KMS-11 (cell line): ENCODE measurements around the gene MS4A10.

Experiments
- H2AFZ ChIP-seq: fragments of 200-600 bp; sonication (generic); 2 replicates; pipeline ENCODE4 v1.6.1; 2016; ENCODE audit warnings: antibody characterized with exemption, mixed run types, low read depth
- H3K27ac ChIP-seq: fragments of 200-600 bp; sonication (generic); 2 replicates; pipeline ENCODE4 v1.6.1; 2016; ENCODE audit warnings: mild to moderate bottlenecking, mixed run types
- H3K27me3 ChIP-seq: fragments of 200-600 bp; sonication (generic); 2 replicates; pipeline ENCODE4 v1.6.1; 2017; ENCODE audit warnings: mild to moderate bottlenecking, low read depth, mixed run types, moderate library complexity; ENCODE audit not compliant: insufficient read depth
- H3K36me3 ChIP-seq: fragments of 200-600 bp; sonication (generic); 2 replicates; pipeline ENCODE4 v1.6.1; 2017; ENCODE audit warnings: mild to moderate bottlenecking, mixed run types; ENCODE audit not compliant: insufficient read depth
- H3K4me1 ChIP-seq: fragments of 200-600 bp; sonication (generic); 2 replicates; pipeline ENCODE4 v1.6.1; 2016; ENCODE audit warnings: mild to moderate bottlenecking, low read depth, mixed run types; ENCODE audit not compliant: poor library complexity, severe bottlenecking
- H3K4me2 ChIP-seq: fragments of 200-600 bp; sonication (generic); 2 replicates; pipeline ENCODE4 v1.7.0; 2016; ENCODE audit warnings: mild to moderate bottlenecking, mixed run types
- H3K4me3 ChIP-seq: fragments of 200-600 bp; sonication (generic); IDR thresholded peaks from 2 replicates; pipeline ENCODE4 v1.6.1; 2017; ENCODE audit warnings: low read depth, low read length, mixed read lengths; ENCODE audit not compliant: insufficient read depth
- H3K79me2 ChIP-seq: fragments of 200-600 bp; sonication (generic); 2 replicates; pipeline ENCODE4 v1.6.1; 2016; ENCODE audit warnings: low read depth, mixed run types; ENCODE audit not compliant: insufficient read depth
- H3K9ac ChIP-seq: fragments of 200-600 bp; sonication (generic); 2 replicates; pipeline ENCODE4 v1.6.1; 2016; ENCODE audit warnings: mild to moderate bottlenecking, mixed run types
- H4K20me1 ChIP-seq: fragments of 200-600 bp; sonication (generic); 2 replicates; pipeline ENCODE4 v1.6.1; 2016; ENCODE audit warnings: mild to moderate bottlenecking, mixed run types; ENCODE audit not compliant: insufficient read depth
- CTCF ChIP-seq: fragments of 200-600 bp; sonication (generic); conservative IDR thresholded peaks from 2 replicates; pipeline ENCODE4 v1.6.1; 2017; ENCODE audit warnings: low read depth, mild to moderate bottlenecking, antibody characterized with exemption, low read length, moderate library complexity, mixed read lengths

MS4A10 gene

GRCh38 chr11:60786811-60787567 is 1.9 kb downstream of the MS4A10 start:
- no peak overlapping the region for H3K27ac ChIP-seq
- H3K4me2 ChIP-seq = no peak overlapping the region
- H3K9ac ChIP-seq = no peak overlapping the region

GRCh38 chr11:60788401-60789125 is 3.4 kb downstream of the MS4A10 start:
- no peaks in the 10 kb centered on the region for H3K79me2 ChIP-seq
- no peak overlapping the region for H3K4me2 ChIP-seq
- H3K9ac ChIP-seq = no peak overlapping the region
- H3K27ac ChIP-seq = no peak overlapping the region
- H3K4me3 ChIP-seq = no peak overlapping the region
- no peaks in the 10 kb centered on the region for H3K4me1 ChIP-seq
- no peak overlapping the region for H2AFZ ChIP-seq
- no peaks in the 10 kb centered on the region for H3K36me3 ChIP-seq
- no peak for TF ChIP-seq CTCF
- no peaks in the 10 kb centered on the region for H3K27me3 ChIP-seq
- H4K20me1 ChIP-seq = no peaks in the 10 kb centered on the region

More at GRCh38 chr11:60786811-60787567, 1.9 kb downstream of the MS4A10 start:
- Histone ChIP-seq H3K36me3 (no peaks in the 10 kb centered on the region), H4K20me1 (no peaks in the 10 kb centered on the region), H3K79me2 (no peaks in the 10 kb centered on the region), H3K27me3 (no peaks in the 10 kb centered on the region), H2AFZ (no peak overlapping the region), H3K4me3 (no peak overlapping the region), H3K4me1 (no peaks in the 10 kb centered on the region)
- TF ChIP-seq CTCF = no peak

- H3K36me3 ChIP-seq = no peaks in the 10 kb centered on the region
These were observed 5.6 kb downstream of the MS4A10 start for GRCh38 chr11:60790726-60791125.

More at GRCh38 chr11:60790726-60791125, 5.6 kb downstream of the MS4A10 start:
- Histone ChIP-seq H3K4me3 (no peak overlapping the region), H3K9ac (no peak overlapping the region), H3K4me1 (no peaks in the 10 kb centered on the region), H3K27ac (no peak overlapping the region), H3K27me3 (no peaks in the 10 kb centered on the region), H2AFZ (no peak overlapping the region), H3K4me2 (no peak overlapping the region), H4K20me1 (no peaks in the 10 kb centered on the region), H3K79me2 (no peaks in the 10 kb centered on the region)
- no peak for TF ChIP-seq CTCF
